ENCODE measurements around the gene SAXO1.

The SAXO1 gene

DNA sequence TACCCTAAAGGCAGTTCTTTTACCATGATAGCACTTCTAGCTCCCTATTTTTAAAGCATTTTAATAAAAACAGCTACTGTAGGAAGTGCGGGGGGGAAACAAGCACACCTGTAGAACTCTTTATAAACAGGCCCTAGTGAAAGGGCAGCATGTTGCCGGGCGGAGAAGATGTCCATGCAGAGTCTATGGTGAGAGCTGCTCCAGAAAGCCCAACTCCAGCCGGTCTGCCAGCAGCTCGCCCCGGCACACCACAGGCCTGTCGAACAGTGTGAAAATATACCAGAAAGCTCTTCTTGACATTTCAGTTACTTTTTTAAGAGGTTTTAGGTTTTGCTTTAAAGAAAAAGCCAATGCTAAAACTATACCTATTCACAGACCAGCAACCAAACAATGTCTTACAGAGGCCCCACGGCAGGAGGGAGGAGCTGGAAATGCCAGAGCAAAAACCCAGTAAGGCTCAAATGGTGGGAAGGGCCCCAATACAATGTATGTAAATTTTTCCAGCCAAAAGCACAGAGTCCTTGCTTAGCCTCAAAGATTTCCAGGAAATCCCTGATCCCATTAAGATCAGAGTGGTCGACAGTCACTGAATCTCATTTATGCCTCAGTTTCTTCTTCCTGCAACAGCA lies 121.2 kb downstream of the SAXO1 start:
- Mint-ChIP-seq H3K36me3 (ENCODE audit: low read depth) (peaks cover 5% of the 10 kb centered on the region), H3K27ac (peak overlapping the region in 1 of 3 experiments; percentile 83), H3K4me3 (no peak overlapping the region), H3K27me3 (ENCODE audit: low read depth) (peaks cover 3% of the 10 kb centered on the region), H3K9me3 (no peaks in the 10 kb centered on the region), H3K4me1 (peaks cover 34% of the 10 kb centered on the region)
- TF ChIP-seq, protein P1, sequence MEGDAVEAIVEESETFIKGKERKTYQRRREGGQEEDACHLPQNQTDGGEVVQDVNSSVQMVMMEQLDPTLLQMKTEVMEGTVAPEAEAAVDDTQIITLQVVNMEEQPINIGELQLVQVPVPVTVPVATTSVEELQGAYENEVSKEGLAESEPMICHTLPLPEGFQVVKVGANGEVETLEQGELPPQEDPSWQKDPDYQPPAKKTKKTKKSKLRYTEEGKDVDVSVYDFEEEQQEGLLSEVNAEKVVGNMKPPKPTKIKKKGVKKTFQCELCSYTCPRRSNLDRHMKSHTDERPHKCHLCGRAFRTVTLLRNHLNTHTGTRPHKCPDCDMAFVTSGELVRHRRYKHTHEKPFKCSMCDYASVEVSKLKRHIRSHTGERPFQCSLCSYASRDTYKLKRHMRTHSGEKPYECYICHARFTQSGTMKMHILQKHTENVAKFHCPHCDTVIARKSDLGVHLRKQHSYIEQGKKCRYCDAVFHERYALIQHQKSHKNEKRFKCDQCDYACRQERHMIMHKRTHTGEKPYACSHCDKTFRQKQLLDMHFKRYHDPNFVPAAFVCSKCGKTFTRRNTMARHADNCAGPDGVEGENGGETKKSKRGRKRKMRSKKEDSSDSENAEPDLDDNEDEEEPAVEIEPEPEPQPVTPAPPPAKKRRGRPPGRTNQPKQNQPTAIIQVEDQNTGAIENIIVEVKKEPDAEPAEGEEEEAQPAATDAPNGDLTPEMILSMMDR (IDR thresholded peaks at IDR 0.05; ENCODE audit: unreplicated experiment in 3 of 3), result no peak

DNA sequence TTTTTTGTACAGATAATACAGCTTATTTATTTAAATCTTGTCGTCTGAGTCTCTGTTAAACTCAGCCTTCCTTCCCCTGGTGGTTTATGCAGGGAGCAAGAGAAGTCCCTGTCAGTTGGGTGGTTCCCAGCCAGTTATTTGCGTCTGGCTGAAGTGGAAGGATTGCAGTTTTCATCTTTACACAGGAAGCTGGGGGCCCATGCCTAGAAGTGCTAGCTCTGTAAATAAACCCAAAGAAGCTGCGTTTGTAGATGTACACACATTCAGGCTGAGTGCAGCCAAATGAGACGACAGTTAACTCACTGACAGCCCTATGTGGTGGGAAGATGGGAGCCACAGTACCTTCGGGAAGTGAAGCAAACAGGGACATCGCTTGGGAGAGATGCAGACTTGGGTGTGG lies 122.1 kb downstream of the SAXO1 start:
- Mint-ChIP-seq H3K36me3 (ENCODE audit: low read depth) (peaks cover 9% of the 10 kb centered on the region), H3K4me1 (peaks cover 39% of the 10 kb centered on the region), H3K9me3 (no peaks in the 10 kb centered on the region), H3K27me3 (ENCODE audit: low read depth) (peaks cover 3% of the 10 kb centered on the region), H3K27ac (peak overlapping the region; percentile 52 to 83 (median 66)), H3K4me3 (no peak overlapping the region)
- TF ChIP-seq, protein P1 (IDR thresholded peaks at IDR 0.05; ENCODE audit: unreplicated experiment in 3 of 3), result no peak

DNA sequence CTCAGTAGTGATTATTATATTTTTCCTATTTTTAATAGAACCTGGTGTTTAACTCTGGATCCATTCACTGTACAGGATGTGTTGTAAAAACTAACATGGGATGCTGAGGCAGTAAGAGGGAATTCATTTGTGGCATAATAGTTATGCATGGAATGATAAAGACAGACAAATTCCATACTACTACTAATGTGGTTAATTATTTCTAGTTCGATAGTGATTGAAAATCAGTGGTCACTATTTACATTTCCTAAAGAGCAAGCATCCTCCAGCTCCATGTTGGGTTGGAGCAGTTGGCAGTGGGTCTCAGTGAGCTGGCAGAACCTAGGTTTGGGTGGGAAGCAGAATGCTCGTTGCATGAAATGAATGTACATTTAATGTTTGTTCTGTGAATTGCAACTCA lies 122.6 kb downstream of the SAXO1 start:
- no peaks in the 10 kb centered on the region for H3K9me3 Mint-ChIP-seq
- peaks cover 12% of the 10 kb centered on the region for H3K36me3 Mint-ChIP-seq (ENCODE audit: low read depth)

DNA sequence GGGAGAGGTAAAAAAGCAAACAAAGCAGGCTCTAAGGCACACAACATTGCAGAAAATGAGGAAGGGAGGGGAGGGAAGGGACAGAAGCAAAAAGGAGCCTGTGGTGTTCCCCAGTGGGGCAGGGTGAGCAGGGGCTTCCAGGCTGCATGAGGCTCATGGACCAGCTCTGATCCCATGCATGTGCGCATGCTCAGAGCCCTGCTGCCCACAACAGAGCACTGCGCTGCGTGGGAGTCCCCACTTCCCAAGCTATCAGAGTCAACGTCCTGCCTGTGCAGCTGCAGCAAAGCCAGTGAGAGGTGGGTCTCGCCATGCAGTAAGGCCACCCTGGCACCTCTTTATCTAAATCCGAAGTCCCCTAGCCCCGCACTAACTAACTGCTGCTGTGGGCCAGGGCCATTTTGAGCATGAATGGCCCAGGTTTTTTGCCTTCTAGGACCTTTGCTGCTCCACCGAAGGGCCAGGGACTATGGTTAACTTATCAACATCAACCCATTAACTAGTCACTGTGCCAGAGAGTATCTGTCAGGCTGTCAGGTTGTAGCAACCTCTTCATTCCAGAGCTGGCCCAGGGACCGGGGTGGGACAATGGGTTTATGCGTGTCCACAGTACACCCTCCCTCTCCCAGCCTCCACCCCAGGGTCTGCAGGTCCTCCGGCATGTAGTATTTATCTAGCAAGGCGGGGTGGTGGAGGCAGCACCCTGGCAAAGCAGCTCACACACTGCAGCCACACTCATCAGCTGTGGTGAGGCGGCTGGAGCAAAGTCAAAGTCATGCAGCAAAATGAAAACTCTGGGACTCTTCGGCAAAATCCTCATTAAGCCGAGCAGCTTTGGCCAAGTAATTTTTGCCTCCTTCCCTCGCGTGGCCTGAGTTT lies 123.6 kb downstream of the SAXO1 start:
- TF ChIP-seq, protein P1 (IDR thresholded peaks at IDR 0.05; ENCODE audit: unreplicated experiment in 3 of 3), result no peak
- Mint-ChIP-seq H3K4me1 (peaks cover 42% of the 10 kb centered on the region), H3K9me3 (no peaks in the 10 kb centered on the region), H3K27ac (peak overlapping the region in 2 of 3 experiments; percentile 8 to 63), H3K36me3 (ENCODE audit: low read depth) (peaks cover 18% of the 10 kb centered on the region), H3K27me3 (ENCODE audit: low read depth) (peaks cover 3% of the 10 kb centered on the region), H3K4me3 (no peak overlapping the region)

More for the DNA sequence above, 122.6 kb downstream of the SAXO1 start:
- Mint-ChIP-seq H3K27me3 (ENCODE audit: low read depth) (peaks cover 3% of the 10 kb centered on the region), H3K4me3 (no peak overlapping the region), H3K4me1 (peaks cover 39% of the 10 kb centered on the region), H3K27ac (peak overlapping the region; percentile 52 to 83 (median 53))
- TF ChIP-seq, protein P1 (IDR thresholded peaks at IDR 0.05; ENCODE audit: unreplicated experiment in 3 of 3), result no peak

DNA sequence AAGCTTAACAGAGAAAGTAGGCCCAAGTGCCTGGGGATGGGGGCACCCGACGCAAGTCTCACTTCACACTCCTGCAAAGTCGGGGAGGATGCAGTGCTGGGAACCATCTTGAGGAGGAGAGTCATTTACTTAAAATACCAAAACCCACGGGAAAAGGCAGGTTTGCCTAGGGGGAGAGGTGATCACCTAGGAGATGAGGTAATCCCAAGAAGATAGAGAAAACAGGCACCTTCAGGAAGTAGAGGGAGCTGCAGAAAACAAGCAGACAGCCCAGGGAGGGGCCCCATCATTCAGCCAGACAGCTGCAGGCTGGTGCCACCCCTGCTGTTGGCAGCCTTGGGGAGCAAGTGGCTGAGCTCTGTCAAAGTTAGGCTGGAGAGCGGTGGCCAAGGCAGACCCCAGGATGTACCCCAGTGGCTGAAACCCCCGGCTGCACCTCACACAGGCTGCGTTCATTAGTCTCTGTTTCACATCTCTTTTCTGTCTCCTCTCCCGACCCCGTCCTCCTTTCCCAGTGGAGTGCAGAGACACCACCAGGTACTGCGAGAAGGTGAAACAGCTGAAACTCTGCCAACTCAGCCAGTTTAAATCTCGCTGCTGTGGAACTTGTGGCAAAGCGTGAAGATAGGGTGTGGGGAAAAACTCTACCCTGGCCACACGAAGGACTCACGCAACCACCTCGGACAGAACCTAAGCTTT lies 124.9 kb downstream of the SAXO1 start:
- H3K4me1 Mint-ChIP-seq, result peaks cover 38% of the 10 kb centered on the region
- H3K36me3 Mint-ChIP-seq (ENCODE audit: low read depth), result peaks cover 18% of the 10 kb centered on the region
- TF ChIP-seq, protein P1 (IDR thresholded peaks at IDR 0.05; ENCODE audit: unreplicated experiment in 3 of 3), result no peak
- peak overlapping the region in 2 of 3 experiments; percentile 41 to 63 for H3K27ac Mint-ChIP-seq
- H3K9me3 Mint-ChIP-seq, result peaks cover 7% of the 10 kb centered on the region
- no peak overlapping the region for H3K4me3 Mint-ChIP-seq
- peaks cover 3% of the 10 kb centered on the region for H3K27me3 Mint-ChIP-seq (ENCODE audit: low read depth)
